Endothelial cell of umbilical vein (primary cell): ENCODE data around the gene EIF4E3. TPM values are rescaled to one million over a fixed set of nuclear protein-coding genes. Genes with fewer than 3 reads are reported as not detected.

Experiments
- BruUV-seq: library from RNA; stranded (reverse); fragments of 400-500 nt; replicated peaks from 2 replicates; lab custom pipeline; 2021; lab: Mats Ljungman, UMichigan
- CTCF ChIA-PET: fragments of 300-600, 350-600 bp; sonication (Branson Sonifier 250); formaldehyde crosslinking; loops from one replicate; lab custom pipeline; 2021; ENCODE audit warnings: antibody characterized with exemption, inconsistent platforms; lab: Charles Lee
- POLR2A ChIA-PET: fragments of 300-600, 350-600 bp; sonication (Branson Sonifier 250); formaldehyde crosslinking; loops from one replicate; lab custom pipeline; 2021; ENCODE audit warnings: antibody characterized with exemption, inconsistent platforms; lab: Charles Lee
- DNase-seq: peaks from one replicate; pipeline ENCODE4 v3.0.0-alpha.2; 2011; ENCODE audit warnings: low read depth, low spot score
- FAIRE-seq: peaks from 2 replicates; lab custom pipeline; 2011; peaks lifted over from hg19 to GRCh38; lab: Jason Lieb, UNC
- H2AFZ ChIP-seq: 2 replicates; pipeline ENCODE4 v1.6.0; 2012; ENCODE audit warnings: low read depth, low read length, control low read depth, inconsistent platforms
- H3K27ac ChIP-seq: 2 replicates; pipeline ENCODE4 v1.5.1; 2011; ENCODE audit warnings: low read depth, mild to moderate bottlenecking, control low read depth, low read length, moderate library complexity; ENCODE audit not compliant: insufficient read depth
- H3K27me3 ChIP-seq, 2 experiments: 2 replicates each; pipeline versions ENCODE4 v1.6.0 to v1.6.1; 2011; ENCODE audit warnings: low read length in 2 of 2, mixed read lengths in 1 of 2; ENCODE audit not compliant: control insufficient read depth in 2 of 2, insufficient read depth in 2 of 2
- H3K36me3 ChIP-seq, 2 experiments: 2 replicates in 1 of 2; 3 replicates in 1 of 2; pipeline ENCODE4 v1.5.1; 2011; ENCODE audit warnings: low read length in 2 of 2, mild to moderate bottlenecking in 1 of 2, moderate library complexity in 1 of 2; ENCODE audit not compliant: control insufficient read depth in 2 of 2, insufficient read depth in 2 of 2; ENCODE audit errors: extremely low read depth in 1 of 2
- H3K4me1 ChIP-seq: 3 replicates; pipeline ENCODE4 v1.5.1; 2011; ENCODE audit warnings: mild to moderate bottlenecking, low read length; ENCODE audit not compliant: control insufficient read depth, insufficient read depth; ENCODE audit errors: extremely low read depth
- H3K4me2 ChIP-seq: 2 replicates; pipeline ENCODE4 v1.6.1; 2011; ENCODE audit warnings: low read length, control low read depth, mixed read lengths; ENCODE audit not compliant: insufficient read depth
- H3K4me3 ChIP-seq, 3 experiments: fragments of 200-600 bp in 1 of 3; sonication (generic), shearing (Covaris generic) in 1 of 3; replicated peaks in 1 of 3; 2 replicates each; pipeline ENCODE4 v1.5.1; 2011 to 2016; ENCODE audit warnings: control low read depth in 3 of 3, low read length in 3 of 3, mild to moderate bottlenecking in 2 of 3, inconsistent platforms in 1 of 3, low read depth in 1 of 3, moderate library complexity in 1 of 3; ENCODE audit not compliant: insufficient read depth in 1 of 3
- H3K79me2 ChIP-seq: 2 replicates; pipeline ENCODE4 v1.6.0; 2012; ENCODE audit warnings: low read length, inconsistent platforms; ENCODE audit not compliant: control insufficient read depth, insufficient read depth
- H3K9ac ChIP-seq: replicated peaks from 2 replicates; pipeline ENCODE3; 2011; ENCODE audit warnings: low read length, control low read depth; ENCODE audit not compliant: insufficient read depth; ENCODE audit errors: extremely low read depth
- H3K9me1 ChIP-seq: replicated peaks from 3 replicates; pipeline ENCODE4 v1.6.0; 2011; ENCODE audit warnings: mild to moderate bottlenecking, low read length; ENCODE audit not compliant: control insufficient read depth, insufficient read depth; ENCODE audit errors: extremely low read depth
- H3K9me3 ChIP-seq: replicated peaks from 2 replicates; pipeline ENCODE4 v1.5.1; 2012; ENCODE audit warnings: low read length, inconsistent platforms; ENCODE audit not compliant: control insufficient read depth, insufficient read depth
- H4K20me1 ChIP-seq: replicated peaks from 2 replicates; pipeline ENCODE3; 2011; ENCODE audit warnings: mild to moderate bottlenecking, low read length; ENCODE audit not compliant: control insufficient read depth, insufficient read depth; ENCODE audit errors: extremely low read depth
- EZH2 ChIP-seq: IDR thresholded peaks from 2 replicates; pipeline ENCODE4 v1.6.1; 2012; ENCODE audit warnings: borderline replicate concordance, low read depth, mild to moderate bottlenecking, moderate library complexity, low read length, inconsistent platforms; ENCODE audit not compliant: severe bottlenecking
- FOS ChIP-seq: IDR thresholded peaks from 2 replicates; pipeline ENCODE4 v1.6.1; 2011; ENCODE audit warnings: mild to moderate bottlenecking, low read length, moderate library complexity, borderline replicate concordance; ENCODE audit not compliant: insufficient read depth
- GATA2 ChIP-seq: IDR thresholded peaks from 2 replicates; pipeline ENCODE4 v1.7.0; 2011; ENCODE audit warnings: low read depth, mild to moderate bottlenecking, moderate library complexity, mixed read lengths, low read length; ENCODE audit not compliant: insufficient read length, insufficient read depth
- JUN ChIP-seq: IDR thresholded peaks from 2 replicates; pipeline ENCODE4 v1.6.1; 2011; ENCODE audit warnings: borderline replicate concordance, low read depth; ENCODE audit not compliant: insufficient read length, insufficient read depth
- MYC ChIP-seq: IDR thresholded peaks from one replicate; pipeline ENCODE4 v1.6.1; 2011; ENCODE audit warnings: mild to moderate bottlenecking, low read depth, low read length
- POLR2A ChIP-seq: IDR thresholded peaks from 2 replicates; pipeline ENCODE4 v1.6.1; 2012; ENCODE audit warnings: low read depth, mild to moderate bottlenecking, control low read depth, low read length
- POLR2AphosphoS5 ChIP-seq: IDR thresholded peaks from 2 replicates; pipeline ENCODE4 v1.6.1; 2012; ENCODE audit warnings: low read depth, mild to moderate bottlenecking, control low read depth, low read length, moderate library complexity; ENCODE audit not compliant: insufficient read depth
- dilution Hi-C: fragments of 300-500 bp; cut with MboI; formaldehyde crosslinking; loops from one replicate; pipeline ENCODE4 v1.15.0; 2019; ENCODE audit warnings: low sequenced_read_pairs; ENCODE audit not compliant: extremely low pct_ligation_motif_present
- intact Hi-C: fragments of 100-400 bp; cut with micrococcal nuclease; formaldehyde crosslinking; loops from one replicate; pipeline ENCODE4 v1.10.0; 2022
- polyA plus RNA-seq, 4 experiments: library from polyadenylated mRNA; depleted of rRNA in 3 of 4; stranded (reverse) in 3 of 4; unstranded in 1 of 4; fragments of >200 nt; gene quantifications; 2 replicates each; pipeline versions ENCODE4 v1.2.1 to v1.2.3, GENCODE V29; 2011 to 2012; ENCODE audit warnings: missing spikeins in 1 of 4
- total RNA-seq: library from RNA; stranded (reverse); gene quantifications from 2 replicates; pipeline ENCODE4 v1.2.3, GENCODE V29; 2021
- TF ChIP-seq, protein P1 (sequence below), 2 donors: IDR thresholded peaks; 1 replicate in 1 of 2; 2 replicates in 1 of 2; pipeline ENCODE4 v1.5.1; 2011; ENCODE audit warnings: low read length in 2 of 2, mild to moderate bottlenecking in 2 of 2, moderate library complexity in 2 of 2, control low read depth in 1 of 2, inconsistent platforms in 1 of 2, low read depth in 1 of 2; ENCODE audit not compliant: insufficient read depth in 1 of 2; ENCODE audit errors: extremely low read depth in 1 of 2
- TF ChIP-seq, protein P2 (sequence below): IDR thresholded peaks from 2 replicates; pipeline ENCODE4 v1.6.1; 2011; ENCODE audit not compliant: insufficient read depth, insufficient read length

The EIF4E3 gene
- total and polyA plus RNA-seq, 2 donors (not counting 3 experiments of a cell fraction or from before 2014, with no cell fraction given), result 1.3 to 4.9 TPM

DNA sequence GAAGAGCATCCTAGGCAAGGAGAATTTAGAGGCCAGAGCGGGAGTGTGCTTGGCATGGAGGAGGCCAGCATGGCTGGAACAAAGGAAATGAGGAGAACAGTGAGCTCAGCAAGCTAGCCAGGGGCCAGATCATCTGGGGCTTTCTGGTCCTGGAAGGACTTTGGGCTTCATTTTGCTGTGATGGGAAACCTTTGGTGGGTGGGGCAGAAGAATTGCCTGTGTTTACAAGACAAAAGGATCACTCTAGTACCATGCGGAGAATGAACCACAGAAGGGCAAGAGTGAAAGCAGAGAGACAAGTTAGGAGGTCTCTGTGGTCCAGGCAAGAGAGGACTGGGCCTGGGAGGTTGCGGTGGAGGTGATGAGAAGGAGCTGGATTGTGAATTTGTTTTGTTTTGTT, 80.1 kb downstream of the EIF4E3 start:
- Histone ChIP-seq H2AFZ (no peak overlapping the region), H3K4me2 (no peak overlapping the region), H4K20me1 (no peaks in the 10 kb centered on the region), H3K9ac (no peak overlapping the region), H3K9me3 (no peaks in the 10 kb centered on the region), H3K4me3 (no peak overlapping the region), H3K9me1 (no peaks in the 10 kb centered on the region), H3K27ac (no peak overlapping the region), H3K27me3 (peaks cover 0 to 9% of the 10 kb centered on the region in 2 experiments), H3K79me2 (no peaks in the 10 kb centered on the region), H3K36me3 (no peaks in the 10 kb centered on the region), H3K4me1 (no peaks in the 10 kb centered on the region)
- ChIA-PET CTCF (interaction anchor here (0.8 kb wide), 1 partner anchor 1095 kb away, joined by 3 read pairs; no protein-coding TSS in a partner anchor), POLR2A (no interaction called here)
- FAIRE-seq (no peak), DNase-seq (no peak)
- intact Hi-C loops (no loop called here), dilution Hi-C loops (no loop called here)
- no TSS peak for BruUV-seq
- TF ChIP-seq, protein P1, sequence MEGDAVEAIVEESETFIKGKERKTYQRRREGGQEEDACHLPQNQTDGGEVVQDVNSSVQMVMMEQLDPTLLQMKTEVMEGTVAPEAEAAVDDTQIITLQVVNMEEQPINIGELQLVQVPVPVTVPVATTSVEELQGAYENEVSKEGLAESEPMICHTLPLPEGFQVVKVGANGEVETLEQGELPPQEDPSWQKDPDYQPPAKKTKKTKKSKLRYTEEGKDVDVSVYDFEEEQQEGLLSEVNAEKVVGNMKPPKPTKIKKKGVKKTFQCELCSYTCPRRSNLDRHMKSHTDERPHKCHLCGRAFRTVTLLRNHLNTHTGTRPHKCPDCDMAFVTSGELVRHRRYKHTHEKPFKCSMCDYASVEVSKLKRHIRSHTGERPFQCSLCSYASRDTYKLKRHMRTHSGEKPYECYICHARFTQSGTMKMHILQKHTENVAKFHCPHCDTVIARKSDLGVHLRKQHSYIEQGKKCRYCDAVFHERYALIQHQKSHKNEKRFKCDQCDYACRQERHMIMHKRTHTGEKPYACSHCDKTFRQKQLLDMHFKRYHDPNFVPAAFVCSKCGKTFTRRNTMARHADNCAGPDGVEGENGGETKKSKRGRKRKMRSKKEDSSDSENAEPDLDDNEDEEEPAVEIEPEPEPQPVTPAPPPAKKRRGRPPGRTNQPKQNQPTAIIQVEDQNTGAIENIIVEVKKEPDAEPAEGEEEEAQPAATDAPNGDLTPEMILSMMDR (IDR thresholded peaks at IDR 0.05; ENCODE audit: extremely low read depth in 1 of 2, insufficient read depth in 1 of 2, low read depth in 1 of 2, low read length in 2 of 2), result no peak
- no peak for TF ChIP-seq POLR2AphosphoS5
- no peak for TF ChIP-seq MYC
- TF ChIP-seq, protein P2, sequence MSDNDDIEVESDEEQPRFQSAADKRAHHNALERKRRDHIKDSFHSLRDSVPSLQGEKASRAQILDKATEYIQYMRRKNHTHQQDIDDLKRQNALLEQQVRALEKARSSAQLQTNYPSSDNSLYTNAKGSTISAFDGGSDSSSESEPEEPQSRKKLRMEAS, result no peak
- no peak for TF ChIP-seq GATA2
- no peak for TF ChIP-seq FOS
- no peak for TF ChIP-seq JUN
- TF ChIP-seq POLR2A, result no peak
- TF ChIP-seq EZH2, result no peak
